SIG-M5 treated with dmso at 0.1 percent for 504 hours (cell line): ENCODE results near the gene LYPD6B.

Experiments
- DNase-seq: peaks from one replicate; lab custom pipeline; 2025; ENCODE audit not compliant: unreplicated experiment; lab: John Stamatoyannopoulos, UW

LYPD6B gene

GRCh38 chr2:149101818-149102217 lies 63.3 kb downstream of the LYPD6B start:
- DNase-seq: no peak

GRCh38 chr2:149103081-149103620 lies 64.7 kb downstream of the LYPD6B start:
- DNase-seq: no peak

GRCh38 chr2:149104221-149104620 lies 65.7 kb downstream of the LYPD6B start:
- DNase-seq: no peak

- DNase-seq: no peak
Observed at GRCh38 chr2:149112068-149112467, 73.6 kb downstream of the LYPD6B start.

- DNase-seq: no peak
Observed at GRCh38 chr2:149112713-149113112, 74.2 kb downstream of the LYPD6B start.

GRCh38 chr2:149115781-149116180 lies 77.3 kb downstream of the LYPD6B start:
- DNase-seq: no peak

- DNase-seq: no peak
Observed at GRCh38 chr2:149119368-149119767, 80.9 kb downstream of the LYPD6B start.

GRCh38 chr2:149122516-149122915 lies 84.0 kb downstream of the LYPD6B start:
- DNase-seq: no peak

GRCh38 chr2:149125031-149125725 lies 86.7 kb downstream of the LYPD6B start:
- DNase-seq: peak; percentile 41

- no peak for DNase-seq
Observed at GRCh38 chr2:149129433-149129832, 90.9 kb downstream of the LYPD6B start.

GRCh38 chr2:149132339-149132738 lies 93.8 kb downstream of the LYPD6B start:
- no peak for DNase-seq

GRCh38 chr2:149132901-149133300 lies 94.4 kb downstream of the LYPD6B start:
- no peak for DNase-seq

- no peak for DNase-seq
Observed at GRCh38 chr2:149134335-149134923, 95.9 kb downstream of the LYPD6B start.

GRCh38 chr2:149136111-149136510 lies 97.6 kb downstream of the LYPD6B start:
- DNase-seq: no peak

GRCh38 chr2:149141046-149141445 lies 102.5 kb downstream of the LYPD6B start:
- no peak for DNase-seq

GRCh38 chr2:149143734-149144133 lies 105.2 kb downstream of the LYPD6B start:
- no peak for DNase-seq

- DNase-seq: no peak
Observed at GRCh38 chr2:149145314-149146295, 107.1 kb downstream of the LYPD6B start.

GRCh38 chr2:149146876-149147275 lies 108.4 kb downstream of the LYPD6B start:
- no peak for DNase-seq

- no peak for DNase-seq
Observed at GRCh38 chr2:149148194-149149006, 109.9 kb downstream of the LYPD6B start.

- no peak for DNase-seq
Observed at GRCh38 chr2:149149007-149149297, 110.5 kb downstream of the LYPD6B start.

- peak; percentile 95 for DNase-seq
Observed at GRCh38 chr2:149152469-149152953, 114.0 kb downstream of the LYPD6B start.
